ENCODE measurements around the gene IPO11. TPM values are rescaled to one million over a fixed set of nuclear protein-coding genes. Genes with fewer than 3 reads are reported as not detected.

Gene IPO11
- total and polyA plus RNA-seq, 2 of the 4 experiments (the other 2 are of a cell fraction): 12.6 to 40.0 TPM

- CTCF ChIA-PET: interaction anchor here (1.6 kb wide), 1 partner anchor 31 kb away, joined by 4 read pairs; no protein-coding TSS in a partner anchor
- BruUV-seq (replicated peaks): no TSS peak
- in situ Hi-C loops (cut with MboI; ENCODE audit: low sequenced_read_pairs): no loop called here
Observed at GRCh38 chr5:62475072-62475471, 62.5 kb downstream of the IPO11 start.

More at GRCh38 chr5:62475072-62475471, 62.5 kb downstream of the IPO11 start:
- peaks cover 6% of the 10 kb centered on the region for H3K4me1 ChIP-seq (ENCODE audit: control insufficient read depth, insufficient read depth, low read length)
- no peak overlapping the region for H2AK9ac ChIP-seq (replicated peaks; ENCODE audit: low read depth, low read length, poor library complexity)
- no peak overlapping the region for H3K18ac ChIP-seq (ENCODE audit: low read depth, low read length)
- H2AFZ ChIP-seq (replicated peaks; ENCODE audit: low read length, poor library complexity): no peak overlapping the region
- POLR2A ChIA-PET (ENCODE audit: unreplicated experiment): no interaction called here
- no peak overlapping the region for H2BK5ac ChIP-seq (ENCODE audit: low read depth, low read length, poor library complexity, severe bottlenecking)
- 93% methylated on average over 2 of the region's 9 CpGs; no CpG with 5 or more reads in 1 of the 2 experiments for WGBS, 2 experiments (ENCODE audit: extremely low coverage in 2 of 2, insufficient read length in 1 of 2)
- no peak overlapping the region for H4K8ac ChIP-seq (ENCODE audit: low read depth in 2 of 2, low read length in 2 of 2)
- H3K23ac ChIP-seq (ENCODE audit: low read depth, low read length): no peak overlapping the region
- no peak overlapping the region for H3K56ac ChIP-seq (ENCODE audit: extremely low read depth, insufficient read depth, low read length)
- H3K79me1 ChIP-seq (ENCODE audit: low read depth in 1 of 2, low read length in 2 of 2): peaks cover 3 to 11% of the 10 kb centered on the region in 2 experiments; a peak in 2 of 4 replicates
- no peaks in the 10 kb centered on the region for H3K27me3 ChIP-seq (ENCODE audit: control insufficient read depth, insufficient read depth, low read length)
- dilution Hi-C loops (cut with HindIII; ENCODE audit: low sequenced_read_pairs, unreplicated experiment): no loop called here
- H2BK120ac ChIP-seq (ENCODE audit: low read depth, low read length): no peak overlapping the region
- no peak overlapping the region for H4K91ac ChIP-seq (ENCODE audit: insufficient read depth, low read depth, low read length)
- H3K9ac ChIP-seq (ENCODE audit: low read depth, low read length): no peak overlapping the region
- no peak overlapping the region for H3K27ac ChIP-seq (ENCODE audit: insufficient read depth, low read length)
- H3K4me2 ChIP-seq (ENCODE audit: low read depth, low read length): 0 out of 2 replicates have a peak overlapping the region, but pooled peaks have one; percentile 61
- H4K20me1 ChIP-seq (ENCODE audit: insufficient read depth, low read length): no peaks in the 10 kb centered on the region
- TF ChIP-seq CEBPB (IDR thresholded peaks at IDR 0.05; ENCODE audit: low read depth, low read length) (peak; percentile 73), CHD1 (IDR thresholded peaks at IDR 0.05; ENCODE audit: low read depth, low read length) (no peak), USF2 (IDR thresholded peaks at IDR 0.05; ENCODE audit: low read depth, low read length) (no peak), FOS (IDR thresholded peaks at IDR 0.05; ENCODE audit: low read depth, low read length) (peak; percentile 50), ELK1 (IDR thresholded peaks at IDR 0.05; ENCODE audit: borderline replicate concordance, low read depth, low read length) (no peak), MAFK (IDR thresholded peaks at IDR 0.05; ENCODE audit: low read depth, low read length) (no peak), CTCF (conservative IDR thresholded peaks at IDR 0.05; ENCODE audit: low read depth, low read length) (no peak), RFX5 (IDR thresholded peaks at IDR 0.05; ENCODE audit: low read depth, low read length) (no peak), POLR2A (IDR thresholded peaks at IDR 0.05; ENCODE audit: low read depth, low read length) (no peak)
- H2BK15ac ChIP-seq (ENCODE audit: low read depth, low read length): no peak overlapping the region
- ATAC-seq (ENCODE audit: low read depth) (peak; percentile 91), DNase-seq (peak; percentile 79)
- intact Hi-C loops (cut with micrococcal nuclease): loop anchor here (5.0 kb wide), 1 partner anchor 72 kb away; no protein-coding TSS in a partner anchor
- H3K9me3 ChIP-seq (ENCODE audit: control insufficient read depth, insufficient read depth, low read length): no peaks in the 10 kb centered on the region
- H3K36me3 ChIP-seq (ENCODE audit: control insufficient read depth, insufficient read depth, low read length): no peaks in the 10 kb centered on the region
- H2AK5ac ChIP-seq (ENCODE audit: low read depth, low read length): no peak overlapping the region
- H4K5ac ChIP-seq (ENCODE audit: low read depth, low read length): no peak overlapping the region
- H2BK20ac ChIP-seq (ENCODE audit: low read depth, low read length): no peak overlapping the region
- H3K9me1 ChIP-seq (ENCODE audit: insufficient read depth, low read length): no peaks in the 10 kb centered on the region
- H3K4me3 ChIP-seq (ENCODE audit: insufficient read depth, low read depth, low read length): no peak overlapping the region
- no peak overlapping the region for H3K14ac ChIP-seq (replicated peaks; ENCODE audit: low read depth, low read length)
- no peak overlapping the region for H3K4ac ChIP-seq (ENCODE audit: low read depth, low read length)

All from IMR-90 (cell line).